ENCODE results near the gene RAPGEF3.

GRCh38 chr12:47722136-47722834, 36.4 kb downstream of the RAPGEF3 start:
- no peak for TF ChIP-seq CTCF (IDR thresholded peaks at IDR 0.05; ENCODE audit: low read depth, low read length, missing input control)
- no peak for TF ChIP-seq ATF3 (IDR thresholded peaks at IDR 0.05)
